HUES6 (cell line): ENCODE data around the gene POU1F1.
"Not testable (repeated sequence)": the region's sequence is repeated elsewhere in the genome, so short reads cannot be mapped to it uniquely, and the experiment has no call there.

ENCODE experiments used
- H3K27ac ChIP-seq: 2 replicates; pipeline ENCODE4 v1.7.0; 2013; ENCODE audit warnings: low read depth, mild to moderate bottlenecking, low read length, inconsistent platforms
- H3K27me3 ChIP-seq: 2 replicates; pipeline ENCODE4 v1.6.1; 2013; ENCODE audit warnings: low read length; ENCODE audit not compliant: control insufficient read depth, insufficient read depth
- H3K36me3 ChIP-seq: 2 replicates; pipeline ENCODE4 v1.6.1; 2013; ENCODE audit warnings: low read length; ENCODE audit not compliant: control insufficient read depth, insufficient read depth
- H3K4me1 ChIP-seq: 2 replicates; pipeline ENCODE4 v1.6.1; 2013; ENCODE audit warnings: low read length; ENCODE audit not compliant: control insufficient read depth, insufficient read depth
- H3K4me3 ChIP-seq: 2 replicates; pipeline ENCODE4 v1.5.1; 2013; ENCODE audit warnings: low read depth, low read length
- H3K9ac ChIP-seq: one replicate; pipeline ENCODE4 v1.6.1; 2013; ENCODE audit warnings: mild to moderate bottlenecking, low read length
- H3K9me3 ChIP-seq: 2 replicates; pipeline ENCODE4 v1.6.1; 2013; ENCODE audit warnings: low read depth, low read length; ENCODE audit not compliant: control insufficient read depth, insufficient read depth

The POU1F1 gene

GRCh38 chr3:87276484-87276883 lies at the start of gene POU1F1:
Gene POU1F1, minus strand, starts transcription at chr3:87276584. Its CDS starts 122 bp downstream, at chr3:87276462.
- Histone ChIP-seq H3K9ac (no peak within 1 kb of the TSS), H3K36me3 (no peaks in the 10 kb centered on the region), H3K27me3 (no peaks in the 10 kb centered on the region), H3K4me3 (no peak within 1 kb of the TSS), H3K9me3 (no peaks in the 10 kb centered on the region), H3K4me1 (no peaks in the 10 kb centered on the region), H3K27ac (no peak within 1 kb of the TSS)

- Histone ChIP-seq H3K4me1 (no peaks in the 10 kb centered on the region), H3K36me3 (no peaks in the 10 kb centered on the region), H3K4me3 (no peak overlapping the region), H3K27me3 (no peaks in the 10 kb centered on the region), H3K27ac (no peak overlapping the region), H3K9me3 (no peaks in the 10 kb centered on the region), H3K9ac (no peak overlapping the region)
Measured at GRCh38 chr3:87324609-87325008, 48.2 kb upstream of the POU1F1 start.

- H3K9me3 ChIP-seq, result no peaks in the 10 kb centered on the region
- no peaks in the 10 kb centered on the region for H3K27me3 ChIP-seq
- H3K4me3 ChIP-seq, result no peak overlapping the region
- H3K9ac ChIP-seq, result no peak overlapping the region
- no peaks in the 10 kb centered on the region for H3K4me1 ChIP-seq
- no peaks in the 10 kb centered on the region for H3K36me3 ChIP-seq
- H3K27ac ChIP-seq, result no peak overlapping the region
Measured at GRCh38 chr3:87320756-87321626, 44.6 kb upstream of the POU1F1 start.

- Histone ChIP-seq H3K4me1 (no peaks in the 10 kb centered on the region), H3K4me3 (no peak overlapping the region), H3K36me3 (no peaks in the 10 kb centered on the region), H3K9ac (no peak overlapping the region), H3K27me3 (no peaks in the 10 kb centered on the region), H3K9me3 (no peaks in the 10 kb centered on the region), H3K27ac (no peak overlapping the region)
Measured at GRCh38 chr3:87318617-87319021, 42.2 kb upstream of the POU1F1 start.

GRCh38 chr3:87317779-87318178 lies 41.4 kb upstream of the POU1F1 start:
- Histone ChIP-seq H3K4me1 (no peaks in the 10 kb centered on the region), H3K27me3 (no peaks in the 10 kb centered on the region), H3K27ac (no peak overlapping the region), H3K4me3 (no peak overlapping the region), H3K9me3 (no peaks in the 10 kb centered on the region), H3K9ac (no peak overlapping the region), H3K36me3 (no peaks in the 10 kb centered on the region)

GRCh38 chr3:87313641-87314040 lies 37.3 kb upstream of the POU1F1 start:
- H3K9me3 ChIP-seq, result no peaks in the 10 kb centered on the region
- no peak overlapping the region for H3K27ac ChIP-seq
- H3K27me3 ChIP-seq, result no peaks in the 10 kb centered on the region
- H3K9ac ChIP-seq, result no peak overlapping the region
- no peaks in the 10 kb centered on the region for H3K4me1 ChIP-seq
- no peaks in the 10 kb centered on the region for H3K36me3 ChIP-seq
- H3K4me3 ChIP-seq, result no peak overlapping the region

- Histone ChIP-seq H3K9ac (no peak overlapping the region), H3K36me3 (no peaks in the 10 kb centered on the region), H3K9me3 (no peaks in the 10 kb centered on the region), H3K4me3 (no peak overlapping the region), H3K27me3 (no peaks in the 10 kb centered on the region), H3K4me1 (no peaks in the 10 kb centered on the region), H3K27ac (no peak overlapping the region)
Measured at GRCh38 chr3:87311309-87311708, 34.9 kb upstream of the POU1F1 start.

- Histone ChIP-seq H3K9ac (no peak overlapping the region), H3K9me3 (no peaks in the 10 kb centered on the region), H3K4me1 (no peaks in the 10 kb centered on the region), H3K27me3 (no peaks in the 10 kb centered on the region), H3K4me3 (no peak overlapping the region), H3K27ac (no peak overlapping the region), H3K36me3 (no peaks in the 10 kb centered on the region)
Measured at GRCh38 chr3:87309601-87310000, 33.2 kb upstream of the POU1F1 start.

GRCh38 chr3:87307805-87308204 lies 31.4 kb upstream of the POU1F1 start:
- H3K9me3 ChIP-seq, result no peaks in the 10 kb centered on the region
- no peaks in the 10 kb centered on the region for H3K4me1 ChIP-seq
- H3K27me3 ChIP-seq, result no peaks in the 10 kb centered on the region
- H3K9ac ChIP-seq, result no peak overlapping the region
- H3K36me3 ChIP-seq, result no peaks in the 10 kb centered on the region
- no peak overlapping the region for H3K4me3 ChIP-seq
- no peak overlapping the region for H3K27ac ChIP-seq

GRCh38 chr3:87305517-87305916 lies 29.1 kb upstream of the POU1F1 start:
- no peak overlapping the region for H3K27ac ChIP-seq
- H3K27me3 ChIP-seq, result no peaks in the 10 kb centered on the region
- H3K4me1 ChIP-seq, result no peaks in the 10 kb centered on the region
- no peak overlapping the region for H3K9ac ChIP-seq
- no peaks in the 10 kb centered on the region for H3K36me3 ChIP-seq
- no peak overlapping the region for H3K4me3 ChIP-seq
- H3K9me3 ChIP-seq, result no peaks in the 10 kb centered on the region

- not testable (repeated sequence) for H3K4me1 ChIP-seq, H3K27ac ChIP-seq, H3K27me3 ChIP-seq, H3K36me3 ChIP-seq, H3K9me3 ChIP-seq, H3K4me3 ChIP-seq, H3K9ac ChIP-seq
Measured at GRCh38 chr3:87305031-87305430, 28.6 kb upstream of the POU1F1 start.
